NT2/D1 (cell line): ENCODE results near the gene LRIG3.

Experiments
- SUZ12 ChIP-seq: IDR thresholded peaks from 2 replicates; pipeline ENCODE4 v1.6.1; 2011; ENCODE audit not compliant: insufficient read length, insufficient read depth; ENCODE audit errors: extremely low read depth
- ZNF274 ChIP-seq: IDR thresholded peaks from 2 replicates; pipeline ENCODE4 v1.6.1; 2011; ENCODE audit warnings: mild to moderate bottlenecking, low read depth, low read length

- TF ChIP-seq ZNF274 (no peak), SUZ12 (no peak)
Observed at GRCh38 chr12:58847901-58848600, 72.3 kb downstream of the LRIG3 start.
